ENCODE results near the gene MPEG1.

DNA sequence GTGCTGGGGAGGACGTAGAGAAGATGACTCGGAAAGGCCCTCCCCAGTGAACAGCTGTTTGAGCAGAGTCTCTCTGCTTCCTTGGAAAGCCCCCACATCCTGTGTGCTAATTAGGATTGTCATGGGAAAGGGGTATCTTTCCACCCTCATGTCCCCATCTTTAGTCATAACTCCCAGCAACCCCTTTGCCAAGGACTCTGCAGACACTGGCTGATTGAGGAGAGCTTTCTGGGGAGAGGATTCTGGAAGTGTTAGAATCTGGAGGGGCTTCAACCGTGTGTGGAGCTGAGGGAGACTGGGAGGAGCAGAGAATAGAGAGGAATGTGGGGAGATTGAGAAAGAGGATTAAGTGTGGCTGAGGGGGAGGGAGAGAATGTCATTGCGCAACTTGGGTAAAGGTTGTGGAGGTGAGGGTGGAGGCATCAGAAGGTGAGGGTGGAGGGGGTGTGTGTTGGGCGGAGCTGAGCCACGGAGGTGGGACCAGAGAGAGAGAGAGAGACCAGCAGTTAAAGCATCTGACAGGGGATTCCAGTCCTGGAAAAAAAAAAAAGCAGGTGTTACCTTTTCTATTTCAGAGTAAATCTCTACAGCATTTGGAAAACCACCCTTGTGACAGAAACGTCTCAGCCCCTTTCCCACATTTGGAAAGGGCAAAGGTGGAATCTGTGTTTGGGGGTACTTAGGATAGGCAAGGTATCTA is 38.6 kb downstream of the MPEG1 start:
- TF ChIP-seq EZH2phosphoT487 (IDR thresholded peaks at IDR 0.05; ENCODE audit: low read depth) = no peak
- TF ChIP-seq, protein P1, sequence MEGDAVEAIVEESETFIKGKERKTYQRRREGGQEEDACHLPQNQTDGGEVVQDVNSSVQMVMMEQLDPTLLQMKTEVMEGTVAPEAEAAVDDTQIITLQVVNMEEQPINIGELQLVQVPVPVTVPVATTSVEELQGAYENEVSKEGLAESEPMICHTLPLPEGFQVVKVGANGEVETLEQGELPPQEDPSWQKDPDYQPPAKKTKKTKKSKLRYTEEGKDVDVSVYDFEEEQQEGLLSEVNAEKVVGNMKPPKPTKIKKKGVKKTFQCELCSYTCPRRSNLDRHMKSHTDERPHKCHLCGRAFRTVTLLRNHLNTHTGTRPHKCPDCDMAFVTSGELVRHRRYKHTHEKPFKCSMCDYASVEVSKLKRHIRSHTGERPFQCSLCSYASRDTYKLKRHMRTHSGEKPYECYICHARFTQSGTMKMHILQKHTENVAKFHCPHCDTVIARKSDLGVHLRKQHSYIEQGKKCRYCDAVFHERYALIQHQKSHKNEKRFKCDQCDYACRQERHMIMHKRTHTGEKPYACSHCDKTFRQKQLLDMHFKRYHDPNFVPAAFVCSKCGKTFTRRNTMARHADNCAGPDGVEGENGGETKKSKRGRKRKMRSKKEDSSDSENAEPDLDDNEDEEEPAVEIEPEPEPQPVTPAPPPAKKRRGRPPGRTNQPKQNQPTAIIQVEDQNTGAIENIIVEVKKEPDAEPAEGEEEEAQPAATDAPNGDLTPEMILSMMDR (IDR thresholded peaks at IDR 0.05; ENCODE audit: low read depth, low read length) = no peak
